IMR-90 (cell line): ENCODE data around the gene RBPJ. TPM values are rescaled to one million over a fixed set of nuclear protein-coding genes. Genes with fewer than 3 reads are reported as not detected.

Experiments
- ATAC-seq: fragments of 200-7000 bp; cut with Tn5 transposase; 2 replicates; pipeline ENCODE4 v1.9.1; 2020; ENCODE audit warnings: low read depth, mild to moderate bottlenecking, moderate library complexity
- BruUV-seq: library from RNA; stranded (reverse); fragments of 400-500 nt; replicated peaks from 2 replicates; lab custom pipeline; 2021; lab: Mats Ljungman, UMichigan
- CTCF ChIA-PET: fragments of 300-600 bp; formaldehyde crosslinking; extraction: SDS; loops from one replicate; lab custom pipeline; 2021; ENCODE audit warnings: antibody characterized with exemption; lab: Yijun Ruan, JAX
- POLR2A ChIA-PET: fragments of 300-600 bp; sonication (Branson Sonifier 250); formaldehyde crosslinking; loops from one replicate; lab custom pipeline; 2022; ENCODE audit warnings: antibody characterized with exemption; ENCODE audit not compliant: unreplicated experiment; lab: Charles Lee
- DNase-seq: peaks from one replicate; pipeline ENCODE4 v3.0.0; 2013
- H2AFZ ChIP-seq: replicated peaks from 2 replicates; pipeline ENCODE3; 2013; ENCODE audit warnings: low read length, mild to moderate bottlenecking; ENCODE audit not compliant: poor library complexity
- H2AK5ac ChIP-seq: 2 replicates; pipeline ENCODE4 v1.6.1; 2013; ENCODE audit warnings: low read depth, low read length, inconsistent platforms
- H2AK9ac ChIP-seq: replicated peaks from 2 replicates; pipeline ENCODE3; 2013; ENCODE audit warnings: mild to moderate bottlenecking, low read depth, low read length, moderate library complexity; ENCODE audit not compliant: poor library complexity
- H2BK120ac ChIP-seq: 2 replicates; pipeline ENCODE4 v1.6.1; 2013; ENCODE audit warnings: low read depth, low read length, inconsistent platforms
- H2BK15ac ChIP-seq: 3 replicates; pipeline ENCODE4 v1.6.1; 2013; ENCODE audit warnings: low read depth, low read length, inconsistent platforms
- H2BK20ac ChIP-seq: 2 replicates; pipeline ENCODE4 v1.6.1; 2013; ENCODE audit warnings: low read depth, mild to moderate bottlenecking, inconsistent platforms, low read length, moderate library complexity
- H2BK5ac ChIP-seq: 2 replicates; pipeline ENCODE4 v1.6.1; 2013; ENCODE audit warnings: mild to moderate bottlenecking, low read depth, low read length, inconsistent platforms; ENCODE audit not compliant: poor library complexity, severe bottlenecking
- H3K14ac ChIP-seq: replicated peaks from 2 replicates; pipeline ENCODE4 v1.6.1; 2013; ENCODE audit warnings: low read depth, low read length, inconsistent platforms
- H3K18ac ChIP-seq: 2 replicates; pipeline ENCODE4 v1.6.1; 2013; ENCODE audit warnings: low read depth, low read length, control low read depth
- H3K23ac ChIP-seq: 2 replicates; pipeline ENCODE4 v1.6.1; 2013; ENCODE audit warnings: low read depth, low read length, inconsistent platforms
- H3K27ac ChIP-seq: 2 replicates; pipeline ENCODE4 v1.5.1; 2013; ENCODE audit warnings: mild to moderate bottlenecking, control low read depth, low read length; ENCODE audit not compliant: insufficient read depth
- H3K27me3 ChIP-seq: 2 replicates; pipeline ENCODE4 v1.6.1; 2013; ENCODE audit warnings: low read length; ENCODE audit not compliant: control insufficient read depth, insufficient read depth
- H3K36me3 ChIP-seq: 2 replicates; pipeline ENCODE4 v1.6.1; 2013; ENCODE audit warnings: low read length, mixed read lengths; ENCODE audit not compliant: control insufficient read depth, insufficient read depth
- H3K4ac ChIP-seq: 2 replicates; pipeline ENCODE4 v1.6.1; 2013; ENCODE audit warnings: low read depth, low read length, inconsistent platforms
- H3K4me1 ChIP-seq: 2 replicates; pipeline ENCODE4 v1.6.1; 2013; ENCODE audit warnings: low read length, mixed read lengths; ENCODE audit not compliant: control insufficient read depth, insufficient read depth
- H3K4me2 ChIP-seq: 2 replicates; pipeline ENCODE4 v1.6.1; 2013; ENCODE audit warnings: low read depth, mild to moderate bottlenecking, control low read depth, low read length, moderate library complexity
- H3K4me3 ChIP-seq: 2 replicates; pipeline ENCODE4 v1.5.1; 2013; ENCODE audit warnings: low read depth, mild to moderate bottlenecking, control low read depth, low read length, moderate library complexity; ENCODE audit not compliant: insufficient read depth
- H3K56ac ChIP-seq: 2 replicates; pipeline ENCODE4 v1.6.1; 2013; ENCODE audit warnings: low read length, inconsistent platforms; ENCODE audit not compliant: insufficient read depth; ENCODE audit errors: extremely low read depth
- H3K79me1 ChIP-seq, 2 experiments: 2 replicates each; pipeline ENCODE4 v1.6.1; 2013; ENCODE audit warnings: low read length in 2 of 2, inconsistent platforms in 1 of 2, low read depth in 1 of 2
- H3K9ac ChIP-seq: 2 replicates; pipeline ENCODE4 v1.6.1; 2013; ENCODE audit warnings: low read depth, low read length, control low read depth
- H3K9me1 ChIP-seq: 2 replicates; pipeline ENCODE4 v1.6.1; 2013; ENCODE audit warnings: low read length, inconsistent platforms; ENCODE audit not compliant: insufficient read depth
- H3K9me3 ChIP-seq: 2 replicates; pipeline ENCODE4 v1.6.1; 2013; ENCODE audit warnings: low read length; ENCODE audit not compliant: control insufficient read depth, insufficient read depth
- H4K20me1 ChIP-seq: 2 replicates; pipeline ENCODE4 v1.6.1; 2013; ENCODE audit warnings: low read length, inconsistent platforms; ENCODE audit not compliant: insufficient read depth
- H4K5ac ChIP-seq: 2 replicates; pipeline ENCODE4 v1.6.1; 2013; ENCODE audit warnings: mild to moderate bottlenecking, low read depth, low read length, control low read depth
- H4K8ac ChIP-seq, 2 experiments: 2 replicates each; pipeline ENCODE4 v1.6.1; 2013; ENCODE audit warnings: low read depth in 2 of 2, low read length in 2 of 2, control low read depth in 1 of 2, inconsistent platforms in 1 of 2
- H4K91ac ChIP-seq: 2 replicates; pipeline ENCODE4 v1.6.1; 2013; ENCODE audit warnings: low read depth, low read length, inconsistent platforms; ENCODE audit not compliant: insufficient read depth
- CTCF ChIP-seq: conservative IDR thresholded peaks from 2 replicates; pipeline ENCODE4 v1.5.1; 2012; ENCODE audit warnings: mild to moderate bottlenecking, low read depth, low read length, improper control_type of control experiment
- FOS ChIP-seq: fragments of 150-350 bp; IDR thresholded peaks from 2 replicates; pipeline ENCODE4 v1.6.1; 2016; ENCODE audit warnings: low read depth, low read length
- MAFK ChIP-seq: IDR thresholded peaks from 2 replicates; pipeline ENCODE4 v1.6.1; 2012; ENCODE audit warnings: low read depth, low read length, improper control_type of control experiment
- MAZ ChIP-seq: IDR thresholded peaks from 2 replicates; pipeline ENCODE4 v1.6.1; 2012; ENCODE audit warnings: low read depth, mild to moderate bottlenecking, low read length, improper control_type of control experiment, moderate library complexity, borderline replicate concordance
- MXI1 ChIP-seq: IDR thresholded peaks from 2 replicates; pipeline ENCODE4 v1.6.1; 2012; ENCODE audit warnings: low read depth, mild to moderate bottlenecking, low read length, moderate library complexity, borderline replicate concordance
- POLR2A ChIP-seq: IDR thresholded peaks from 2 replicates; pipeline ENCODE4 v1.6.1; 2012; ENCODE audit warnings: mild to moderate bottlenecking, low read depth, low read length
- RAD21 ChIP-seq: IDR thresholded peaks from 2 replicates; pipeline ENCODE4 v1.6.1; 2012; ENCODE audit warnings: low read length, improper control_type of control experiment
- RCOR1 ChIP-seq: IDR thresholded peaks from 2 replicates; pipeline ENCODE4 v1.6.1; 2012; ENCODE audit warnings: mild to moderate bottlenecking, low read length, improper control_type of control experiment; ENCODE audit not compliant: insufficient replicate concordance
- RFX5 ChIP-seq: IDR thresholded peaks from 2 replicates; pipeline ENCODE4 v1.8.0; 2012; ENCODE audit warnings: low read depth, mild to moderate bottlenecking, low read length, moderate library complexity
- SMC3 ChIP-seq: fragments of 150-350 bp; IDR thresholded peaks from 2 replicates; pipeline ENCODE4 v1.6.1; 2016; ENCODE audit warnings: low read depth, mild to moderate bottlenecking, antibody characterized with exemption, low read length, moderate library complexity
- WGBS, 2 experiments: methylation state at CpG; one replicate each; pipeline versions ENCODE4 v1.1.5 to v1.1.7; 2013; ENCODE audit warnings: missing lambda C conversion rate in 2 of 2; ENCODE audit not compliant: insufficient read length in 1 of 2; ENCODE audit errors: extremely low coverage in 2 of 2; 5-methylcytosine and 5-hydroxymethylcytosine counted together
- dilution Hi-C: fragments of 300-500 bp; cut with HindIII; formaldehyde crosslinking; loops from one replicate; pipeline ENCODE4 v1.14.3; 2018; ENCODE audit warnings: low sequenced_read_pairs; ENCODE audit not compliant: unreplicated experiment
- in situ Hi-C: fragments of 300-500 bp; cut with MboI; formaldehyde crosslinking; loops from 3 replicates; pipeline ENCODE4 v1.14.3; 2019; ENCODE audit warnings: low sequenced_read_pairs, inconsistent platforms, mixed read lengths
- intact Hi-C: fragments of 100-400 bp; cut with micrococcal nuclease; formaldehyde crosslinking; loops from 2 replicates; pipeline ENCODE4 v1.10.0; 2022
- polyA plus RNA-seq, 3 experiments: library from polyadenylated mRNA; depleted of rRNA; stranded (reverse); fragments of >200 nt; gene quantifications; 2 replicates each; pipeline ENCODE4 v1.2.3, GENCODE V29; 2012; ENCODE audit warnings: low replicate concordance in 1 of 3
- total RNA-seq: library from RNA; depleted of rRNA; stranded (reverse); fragments of >200 nt; gene quantifications from 2 replicates; pipeline ENCODE4 v1.2.3, GENCODE V29; 2012
- TF ChIP-seq, protein P1 (sequence below): fragments of 150-350 bp; IDR thresholded peaks from 2 replicates; pipeline ENCODE4 v1.6.1; 2016; ENCODE audit warnings: low read depth, mild to moderate bottlenecking, low read length, moderate library complexity, borderline replicate concordance

Gene RBPJ
- total and polyA plus RNA-seq, 2 of the 4 experiments (the other 2 are of a cell fraction): 50.3 to 148 TPM

DNA sequence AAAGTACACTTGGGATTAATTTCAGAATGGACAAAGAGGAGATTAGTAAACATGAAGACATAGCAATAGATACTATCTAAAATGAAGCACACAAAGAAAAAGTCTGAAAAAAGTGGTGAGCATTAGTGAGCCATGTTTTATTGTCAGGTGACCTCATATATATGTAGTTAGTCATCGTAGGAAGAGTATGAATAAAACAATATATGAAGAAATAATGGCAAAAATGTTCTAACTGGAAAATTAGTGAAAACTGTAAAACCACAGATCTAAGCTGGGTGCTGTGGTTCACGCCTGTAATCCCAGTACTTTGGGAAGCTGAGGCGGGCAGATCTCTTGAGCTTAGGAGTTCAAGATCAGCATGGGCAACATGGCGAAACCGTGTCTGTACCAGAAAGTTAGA lies 67.9 kb downstream of the RBPJ start:
- WGBS, 2 experiments: 100% methylated on average over 2 of the region's 5 CpGs; no CpG with 5 or more reads in 1 of the 2 experiments
- ATAC-seq (no peak), DNase-seq (peak; percentile 13)
- TF ChIP-seq RCOR1 (no peak), POLR2A (no peak), RAD21 (no peak), SMC3 (no peak), MXI1 (no peak), CTCF (no peak), FOS (no peak), RFX5 (no peak), MAFK (no peak), MAZ (no peak)
- TF ChIP-seq, protein P1, sequence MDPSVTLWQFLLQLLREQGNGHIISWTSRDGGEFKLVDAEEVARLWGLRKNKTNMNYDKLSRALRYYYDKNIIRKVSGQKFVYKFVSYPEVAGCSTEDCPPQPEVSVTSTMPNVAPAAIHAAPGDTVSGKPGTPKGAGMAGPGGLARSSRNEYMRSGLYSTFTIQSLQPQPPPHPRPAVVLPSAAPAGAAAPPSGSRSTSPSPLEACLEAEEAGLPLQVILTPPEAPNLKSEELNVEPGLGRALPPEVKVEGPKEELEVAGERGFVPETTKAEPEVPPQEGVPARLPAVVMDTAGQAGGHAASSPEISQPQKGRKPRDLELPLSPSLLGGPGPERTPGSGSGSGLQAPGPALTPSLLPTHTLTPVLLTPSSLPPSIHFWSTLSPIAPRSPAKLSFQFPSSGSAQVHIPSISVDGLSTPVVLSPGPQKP: no peak
- H4K91ac ChIP-seq: no peak overlapping the region
- H4K20me1 ChIP-seq: peaks cover 14% of the 10 kb centered on the region
- H4K8ac ChIP-seq: peak overlapping the region in 1 of 2 experiments; percentile 19; a peak in 1 of 4 replicates
- dilution Hi-C loops (no loop called here), in situ Hi-C loops (no loop called here), intact Hi-C loops (no loop called here)
- CTCF ChIA-PET: interaction anchor here (1.3 kb wide), 1 partner anchor 18 kb away, joined by 4 read pairs; no protein-coding TSS in a partner anchor
- H2AK9ac ChIP-seq: no peak overlapping the region
- peaks cover 27 to 33% of the 10 kb centered on the region in 2 experiments for H3K79me1 ChIP-seq
- no peaks in the 10 kb centered on the region; the same call in 1 of the 2 replicates for H3K9me1 ChIP-seq
- no peak overlapping the region for H3K27ac ChIP-seq
- H4K5ac ChIP-seq: no peak overlapping the region
- H3K4me3 ChIP-seq: no peak overlapping the region
- no peaks in the 10 kb centered on the region for H3K9me3 ChIP-seq
- no peak overlapping the region for H3K4ac ChIP-seq
- POLR2A ChIA-PET: no interaction called here
- H3K36me3 ChIP-seq: peaks cover 22% of the 10 kb centered on the region
- H3K4me1 ChIP-seq: peaks cover 4% of the 10 kb centered on the region
- H2BK5ac ChIP-seq: no peak overlapping the region
- no peak overlapping the region for H3K9ac ChIP-seq
- no peak overlapping the region for H2AFZ ChIP-seq
- H2BK120ac ChIP-seq: no peak overlapping the region
- H3K23ac ChIP-seq: no peak overlapping the region
- H3K4me2 ChIP-seq: no peak overlapping the region
- H2AK5ac ChIP-seq: no peak overlapping the region
- H3K14ac ChIP-seq: no peak overlapping the region
- H2BK20ac ChIP-seq: no peak overlapping the region
- H3K27me3 ChIP-seq: no peaks in the 10 kb centered on the region
- H3K18ac ChIP-seq: no peak overlapping the region
- no TSS peak for BruUV-seq
- no peak overlapping the region for H3K56ac ChIP-seq
- no peak overlapping the region for H2BK15ac ChIP-seq
